Testis (tissue), 3 donors: Measurements from ENCODE around the gene TAC3. TPM values are rescaled to one million over a fixed set of nuclear protein-coding genes. Genes with fewer than 3 reads are reported as not detected.
"Not testable (repeated sequence)": the region's sequence is repeated elsewhere in the genome, so short reads cannot be mapped to it uniquely, and the experiment has no call there.

Experiments used
- DNase-seq: peaks from one replicate; pipeline ENCODE4 v3.0.0-alpha.2; 2019
- H3K27ac ChIP-seq, 2 donors: fragments of 200-600 bp; sonication (generic); one replicate each; pipeline ENCODE4 v1.5.1; 2019
- H3K27me3 ChIP-seq: fragments of 200-600 bp; sonication (generic); one replicate; pipeline ENCODE4 v1.5.1; 2019
- H3K36me3 ChIP-seq: fragments of 200-600 bp; sonication (generic); one replicate; pipeline ENCODE4 v1.5.1; 2017; ENCODE audit warnings: low read depth; ENCODE audit errors: missing control alignments
- H3K4me1 ChIP-seq: fragments of 200-600 bp; sonication (generic); one replicate; pipeline ENCODE4 v1.5.1; 2019
- H3K4me3 ChIP-seq, 2 donors: fragments of 200-600 bp; sonication (generic); one replicate each; pipeline ENCODE4 v1.5.1; 2017 to 2019
- H3K9me3 ChIP-seq: fragments of 200-600 bp; sonication (generic); one replicate; pipeline ENCODE4 v1.5.1; 2017
- POLR2A ChIP-seq: fragments of 450-650 bp; IDR thresholded peaks from one replicate; pipeline ENCODE4 v1.6.1; 2017; ENCODE audit warnings: antibody characterized with exemption, mild to moderate bottlenecking, moderate library complexity
- WGBS, 2 donors: methylation state at CpG; one replicate each; pipeline ENCODE4 v1.1.5; 2018; 5-methylcytosine and 5-hydroxymethylcytosine counted together
- intact Hi-C: fragments of 100-400 bp; cut with DNase I; formaldehyde crosslinking; loops from one replicate; pipeline ENCODE4 v1.15.1; 2023; ENCODE audit warnings: low total_unique reads
- polyA plus RNA-seq: library from polyadenylated mRNA; stranded (reverse); fragments of 350-450 nt; fragmentation: Illumina TruSeq; extraction: RNeasy Lipid Tissue Mini Kit (QIAGEN cat#74804); gene quantifications from one replicate; pipeline ENCODE4 v1.2.3, GENCODE V29; 2014; ENCODE audit warnings: low read depth, low replicate concordance; ENCODE audit not compliant: insufficient read depth
- total RNA-seq, 2 donors: library from RNA; depleted of rRNA; stranded (reverse); fragments of >200 nt; gene quantifications; one replicate each; pipeline ENCODE4 v1.2.3, GENCODE V29; 2016
- TF ChIP-seq, protein P1 (sequence below), 3 experiments: fragments of 450-650 bp in 2 of 3; fragments of 200-600 bp in 1 of 3; sonication (generic) in 1 of 3; IDR thresholded peaks; one replicate each; pipeline ENCODE4 v1.5.1; 2016 to 2019; ENCODE audit warnings: antibody characterized with exemption in 3 of 3, mild to moderate bottlenecking in 2 of 3, moderate library complexity in 1 of 3

TAC3 gene
- total and polyA plus RNA-seq, 3 donors from 2014 or later: 2.5 to 3.9 (median 2.9) TPM

DNA sequence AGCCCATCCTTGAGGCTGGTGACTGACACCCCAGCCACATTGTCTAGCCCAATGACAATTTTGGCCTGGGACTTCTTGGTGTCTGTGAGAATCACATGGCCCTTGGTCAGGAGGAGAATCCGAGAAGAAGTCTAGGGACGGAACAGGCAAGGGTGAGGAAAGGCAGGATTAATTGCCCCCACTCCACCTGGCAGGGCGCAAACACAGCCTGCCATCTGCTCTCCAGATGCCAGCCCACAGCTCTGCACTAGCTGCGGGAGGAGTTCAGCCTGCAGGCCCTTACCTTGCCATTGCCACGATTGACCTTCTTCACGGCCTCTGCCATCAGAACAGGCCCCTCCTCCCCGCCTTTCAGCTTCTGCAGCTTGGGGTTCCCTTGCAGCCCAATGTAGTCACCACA, 13.1 kb upstream of the TAC3 start:
- no peak for DNase-seq
- TF ChIP-seq POLR2A: no peak
- TF ChIP-seq, protein P1, sequence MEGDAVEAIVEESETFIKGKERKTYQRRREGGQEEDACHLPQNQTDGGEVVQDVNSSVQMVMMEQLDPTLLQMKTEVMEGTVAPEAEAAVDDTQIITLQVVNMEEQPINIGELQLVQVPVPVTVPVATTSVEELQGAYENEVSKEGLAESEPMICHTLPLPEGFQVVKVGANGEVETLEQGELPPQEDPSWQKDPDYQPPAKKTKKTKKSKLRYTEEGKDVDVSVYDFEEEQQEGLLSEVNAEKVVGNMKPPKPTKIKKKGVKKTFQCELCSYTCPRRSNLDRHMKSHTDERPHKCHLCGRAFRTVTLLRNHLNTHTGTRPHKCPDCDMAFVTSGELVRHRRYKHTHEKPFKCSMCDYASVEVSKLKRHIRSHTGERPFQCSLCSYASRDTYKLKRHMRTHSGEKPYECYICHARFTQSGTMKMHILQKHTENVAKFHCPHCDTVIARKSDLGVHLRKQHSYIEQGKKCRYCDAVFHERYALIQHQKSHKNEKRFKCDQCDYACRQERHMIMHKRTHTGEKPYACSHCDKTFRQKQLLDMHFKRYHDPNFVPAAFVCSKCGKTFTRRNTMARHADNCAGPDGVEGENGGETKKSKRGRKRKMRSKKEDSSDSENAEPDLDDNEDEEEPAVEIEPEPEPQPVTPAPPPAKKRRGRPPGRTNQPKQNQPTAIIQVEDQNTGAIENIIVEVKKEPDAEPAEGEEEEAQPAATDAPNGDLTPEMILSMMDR (IDR thresholded peaks at IDR 0.05): no peak

DNA sequence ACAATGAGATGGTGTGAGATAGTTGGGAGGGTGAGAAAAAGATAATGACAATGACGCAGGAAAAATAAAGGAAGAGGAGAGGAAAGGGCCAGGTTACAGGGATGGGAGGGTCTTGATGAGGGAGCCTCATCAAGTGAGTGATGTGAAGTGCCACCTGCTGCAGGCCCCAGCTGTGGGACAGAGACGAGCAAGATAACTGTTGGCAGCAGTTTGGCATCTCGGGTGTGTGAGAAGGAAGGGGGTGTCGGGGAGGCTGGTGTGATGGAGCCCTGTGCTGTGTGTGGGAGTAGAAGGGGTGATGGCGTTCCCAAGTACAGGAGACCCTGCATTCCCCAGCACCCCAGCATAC, 11.4 kb upstream of the TAC3 start:
- H3K27ac ChIP-seq: no peak overlapping the region
- no peak overlapping the region for H3K4me3 ChIP-seq
- WGBS, 2 donors: 53 to 56% methylated on average over 5 of the region's 5 CpGs
- no peaks in the 10 kb centered on the region for H3K27me3 ChIP-seq
- intact Hi-C loops: no loop called here
- TF ChIP-seq POLR2A: no peak
- TF ChIP-seq, protein P1 (IDR thresholded peaks at IDR 0.05): no peak
- no peak for DNase-seq
- H3K4me1 ChIP-seq: no peaks in the 10 kb centered on the region
- H3K36me3 ChIP-seq: no peaks in the 10 kb centered on the region
- no peaks in the 10 kb centered on the region for H3K9me3 ChIP-seq

More for the DNA sequence above, 13.1 kb upstream of the TAC3 start:
- H3K36me3 ChIP-seq: no peaks in the 10 kb centered on the region
- intact Hi-C loops: no loop called here
- H3K27ac ChIP-seq: no peak overlapping the region
- no peaks in the 10 kb centered on the region for H3K27me3 ChIP-seq
- whole genome bisulfite sequencing, 2 donors: 90 to 91% methylated on average over 2 to 7 of the region's 7 CpGs
- H3K9me3 ChIP-seq: no peaks in the 10 kb centered on the region
- H3K4me3 ChIP-seq: no peak overlapping the region
- no peaks in the 10 kb centered on the region for H3K4me1 ChIP-seq

DNA sequence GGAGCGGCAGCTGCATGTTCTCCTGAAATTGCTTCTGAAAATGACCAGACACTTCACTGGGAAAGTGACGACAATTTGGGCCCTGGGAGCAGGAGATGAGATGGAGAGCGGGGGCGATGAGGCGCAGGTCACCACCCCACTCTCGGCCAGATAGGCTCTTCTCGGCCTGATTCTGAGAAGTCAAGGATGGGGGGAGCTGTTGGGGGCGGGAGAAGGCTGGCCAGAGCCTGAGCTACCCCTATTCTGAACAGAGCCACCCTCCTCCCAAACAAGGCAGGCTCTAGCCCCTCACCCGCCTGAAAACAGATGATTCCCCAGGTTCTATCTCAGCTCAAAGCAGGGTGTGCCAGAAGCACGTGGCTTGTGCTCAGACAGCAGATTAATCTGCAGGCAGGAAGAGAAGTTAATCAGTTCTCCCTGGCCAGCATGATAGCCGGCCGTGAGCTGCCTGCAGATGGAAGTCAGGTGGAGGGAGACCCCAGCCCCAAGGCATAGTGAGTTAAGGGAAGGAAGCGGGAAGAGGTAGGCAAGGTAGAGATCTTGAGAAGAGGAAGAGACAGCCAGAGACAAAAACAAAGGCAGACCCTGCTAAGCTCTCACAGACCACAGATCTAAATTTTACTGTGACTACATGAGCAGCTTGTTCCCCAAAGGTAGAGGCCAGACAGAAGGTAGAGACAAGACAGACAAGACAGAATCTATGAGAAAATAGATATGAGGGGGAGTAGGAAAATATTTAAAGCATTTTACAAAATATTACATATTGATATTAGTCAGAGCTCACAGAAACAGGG, 10.9 kb upstream of the TAC3 start:
- no peaks in the 10 kb centered on the region for H3K27me3 ChIP-seq
- intact Hi-C loops: no loop called here
- H3K4me3 ChIP-seq: no peak overlapping the region
- WGBS, 2 donors: 70 to 87% methylated on average over 11 to 13 of the region's 13 CpGs
- no peaks in the 10 kb centered on the region for H3K9me3 ChIP-seq
- TF ChIP-seq POLR2A: no peak
- TF ChIP-seq, protein P1 (IDR thresholded peaks at IDR 0.05): no peak
- no peak overlapping the region for H3K27ac ChIP-seq
- DNase-seq: peak; percentile 28
- H3K36me3 ChIP-seq: no peaks in the 10 kb centered on the region
- H3K4me1 ChIP-seq: no peaks in the 10 kb centered on the region

DNA sequence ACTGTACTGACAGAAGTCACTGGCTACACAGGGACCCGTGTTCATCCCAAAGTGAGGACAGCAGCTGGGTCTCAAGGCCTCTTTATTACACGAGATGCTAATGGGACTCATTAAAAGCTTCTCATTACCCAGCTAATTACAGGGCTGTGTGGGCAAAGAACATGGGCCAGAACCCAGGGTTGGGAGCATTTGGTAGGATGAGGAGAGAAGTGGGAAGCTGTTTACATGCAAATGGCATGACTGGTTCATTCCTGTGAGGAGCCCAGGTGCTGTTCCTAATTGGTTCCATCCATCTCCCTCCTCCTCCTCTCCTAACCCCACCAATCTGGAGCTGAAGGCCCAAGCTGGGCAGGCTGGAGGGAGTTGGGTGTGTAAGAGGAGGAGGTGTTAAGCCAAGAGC, 8.9 kb upstream of the TAC3 start:
- Histone ChIP-seq H3K36me3 (no peaks in the 10 kb centered on the region), H3K4me3 (no peak overlapping the region), H3K4me1 (no peaks in the 10 kb centered on the region), H3K27me3 (no peaks in the 10 kb centered on the region), H3K9me3 (no peaks in the 10 kb centered on the region), H3K27ac (no peak overlapping the region)
- WGBS, 2 donors: 66 to 77% methylated on average over 2 of the region's 2 CpGs
- DNase-seq: no peak
- TF ChIP-seq POLR2A: no peak
- TF ChIP-seq, protein P1 (IDR thresholded peaks at IDR 0.05): no peak
- intact Hi-C loops: no loop called here

DNA sequence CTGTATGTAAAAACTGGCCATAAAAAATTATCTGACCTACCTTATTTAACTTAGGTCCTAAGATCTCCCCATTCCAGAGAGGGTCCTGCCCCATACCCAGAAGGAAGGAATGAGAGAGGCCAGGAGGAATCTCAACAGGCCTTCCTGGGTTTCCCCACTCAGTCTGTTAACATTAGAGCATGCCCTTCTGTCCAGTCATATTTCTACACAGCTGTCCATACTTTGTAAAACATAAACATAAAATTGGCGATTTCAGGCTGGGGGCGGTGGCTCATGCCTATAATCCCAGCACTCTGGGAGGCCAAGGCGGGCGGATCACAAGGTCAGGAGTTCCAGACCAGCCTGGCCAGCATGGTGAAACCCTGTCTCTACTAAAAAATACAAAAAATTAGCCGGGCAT, 6.0 kb upstream of the TAC3 start:
- H3K27me3 ChIP-seq, H3K9me3 ChIP-seq, intact Hi-C loops, DNase-seq, H3K4me3 ChIP-seq, H3K4me1 ChIP-seq, H3K36me3 ChIP-seq, H3K27ac ChIP-seq: not testable (repeated sequence)
- WGBS, 2 donors: 93 to 97% methylated on average over 5 of the region's 5 CpGs
